ENCODE data around the gene ZGLP1. TPM values are rescaled to one million over a fixed set of nuclear protein-coding genes. Genes with fewer than 3 reads are reported as not detected.
A peak's percentile ranks its signal among the peaks of the same experiment; 100 is the strongest.

Gene ZGLP1
- total RNA-seq, 1 donor from 2014 or later, result not detected

DNA sequence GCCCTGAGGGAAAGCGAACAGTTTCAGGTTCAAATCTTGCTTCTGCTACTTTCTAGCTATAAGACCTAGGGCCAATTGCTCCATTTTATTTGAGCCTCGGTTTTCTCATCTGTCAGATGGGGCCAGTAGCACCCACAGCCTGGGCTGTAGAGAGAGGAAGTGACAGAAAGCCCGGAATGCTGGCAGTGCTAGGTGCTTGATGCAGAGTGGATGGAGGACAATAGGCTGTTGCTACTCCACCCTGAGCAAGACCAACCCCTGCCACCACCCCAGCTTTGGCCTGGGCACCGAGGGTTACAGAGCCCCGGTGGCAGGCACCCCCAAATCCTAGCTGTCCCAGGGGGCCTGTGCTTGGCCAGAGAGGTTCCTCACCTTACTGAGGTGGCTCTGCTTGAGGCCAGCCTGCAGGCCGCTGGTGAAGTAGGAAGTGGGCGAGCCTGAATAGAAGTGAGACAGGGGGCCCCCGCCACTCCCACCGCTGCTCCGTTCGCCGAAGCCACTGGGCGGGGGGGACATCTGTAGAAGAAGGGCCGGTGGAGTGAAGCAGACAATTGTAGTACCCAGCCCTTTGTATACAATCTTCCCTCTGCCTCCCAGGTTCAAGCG, 8.3 kb upstream of the ZGLP1 start:
- H3K36me3 ChIP-seq, result peaks cover 54 to 63% of the 10 kb centered on the region in 2 donors
- H3K27ac ChIP-seq, result no peak overlapping the region
- intact Hi-C loops (cut with DNase I), result loop anchor here (5.0 kb wide), 1 partner anchor 64 kb away; the partner anchor contains the start of gene TYK2
- H3K4me1 ChIP-seq, result peaks cover 0 to 6% of the 10 kb centered on the region in 2 donors
- TF ChIP-seq, protein P1, sequence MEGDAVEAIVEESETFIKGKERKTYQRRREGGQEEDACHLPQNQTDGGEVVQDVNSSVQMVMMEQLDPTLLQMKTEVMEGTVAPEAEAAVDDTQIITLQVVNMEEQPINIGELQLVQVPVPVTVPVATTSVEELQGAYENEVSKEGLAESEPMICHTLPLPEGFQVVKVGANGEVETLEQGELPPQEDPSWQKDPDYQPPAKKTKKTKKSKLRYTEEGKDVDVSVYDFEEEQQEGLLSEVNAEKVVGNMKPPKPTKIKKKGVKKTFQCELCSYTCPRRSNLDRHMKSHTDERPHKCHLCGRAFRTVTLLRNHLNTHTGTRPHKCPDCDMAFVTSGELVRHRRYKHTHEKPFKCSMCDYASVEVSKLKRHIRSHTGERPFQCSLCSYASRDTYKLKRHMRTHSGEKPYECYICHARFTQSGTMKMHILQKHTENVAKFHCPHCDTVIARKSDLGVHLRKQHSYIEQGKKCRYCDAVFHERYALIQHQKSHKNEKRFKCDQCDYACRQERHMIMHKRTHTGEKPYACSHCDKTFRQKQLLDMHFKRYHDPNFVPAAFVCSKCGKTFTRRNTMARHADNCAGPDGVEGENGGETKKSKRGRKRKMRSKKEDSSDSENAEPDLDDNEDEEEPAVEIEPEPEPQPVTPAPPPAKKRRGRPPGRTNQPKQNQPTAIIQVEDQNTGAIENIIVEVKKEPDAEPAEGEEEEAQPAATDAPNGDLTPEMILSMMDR (IDR thresholded peaks at IDR 0.05), result no peak
- H3K9me3 ChIP-seq, result no peaks in the 10 kb centered on the region
- DNase-seq (ENCODE audit: low spot score in 2 of 2), result no peak
- no peak overlapping the region for H3K4me3 ChIP-seq
- H3K27me3 ChIP-seq, result no peaks in the 10 kb centered on the region

DNA sequence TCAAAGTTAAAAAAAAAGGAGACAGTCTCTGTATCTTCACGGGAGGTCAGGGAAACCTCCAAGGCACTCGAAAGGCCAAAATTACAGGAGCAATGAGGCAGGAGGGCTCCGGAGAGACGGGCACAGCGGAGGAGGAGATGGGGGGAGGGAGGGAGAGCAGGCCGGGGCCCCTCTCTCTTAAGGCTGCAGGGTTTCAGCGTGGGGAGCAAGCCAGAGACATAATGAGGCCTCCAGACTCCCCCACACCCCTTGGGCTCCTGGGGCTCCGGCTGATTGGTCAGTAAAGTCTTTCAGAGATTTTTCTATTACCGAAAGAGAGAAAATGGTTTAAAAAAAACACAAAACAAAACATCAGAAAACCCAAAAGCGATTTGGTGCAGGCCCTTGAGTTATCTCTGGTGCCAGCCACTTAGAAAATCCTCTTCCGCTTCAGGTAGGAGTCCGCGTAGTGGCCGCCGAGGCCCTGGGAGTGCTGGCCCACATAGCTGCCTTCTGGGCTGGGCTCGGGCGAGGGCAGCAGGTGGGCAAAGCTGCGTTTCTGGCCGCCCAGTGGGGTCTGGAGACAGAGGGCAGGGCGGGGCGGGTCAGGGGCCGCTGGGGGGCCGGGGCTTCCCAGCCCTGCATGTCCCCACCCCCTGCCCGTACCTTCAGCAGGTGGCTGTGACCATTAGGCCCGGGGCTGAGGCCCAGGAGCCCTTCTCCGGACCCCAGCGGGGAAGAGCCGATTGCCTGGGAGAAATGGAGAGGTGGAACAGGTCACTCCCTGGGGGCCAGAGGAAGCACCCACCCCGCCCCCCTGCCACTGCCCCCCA, 7.6 kb upstream of the ZGLP1 start:
- peaks cover 0 to 6% of the 10 kb centered on the region in 2 donors for H3K4me1 ChIP-seq
- intact Hi-C loops (cut with DNase I), result loop anchor here (5.0 kb wide), 1 partner anchor 65 kb away; the partner anchor contains the start of gene TYK2
- DNase-seq (ENCODE audit: low spot score in 2 of 2), result no peak
- H3K36me3 ChIP-seq, result peaks cover 48 to 56% of the 10 kb centered on the region in 2 donors
- H3K9me3 ChIP-seq, result no peaks in the 10 kb centered on the region
- no peak overlapping the region for H3K4me3 ChIP-seq
- H3K27me3 ChIP-seq, result no peaks in the 10 kb centered on the region
- TF ChIP-seq, protein P1 (IDR thresholded peaks at IDR 0.05), result no peak
- H3K27ac ChIP-seq, result no peak overlapping the region

DNA sequence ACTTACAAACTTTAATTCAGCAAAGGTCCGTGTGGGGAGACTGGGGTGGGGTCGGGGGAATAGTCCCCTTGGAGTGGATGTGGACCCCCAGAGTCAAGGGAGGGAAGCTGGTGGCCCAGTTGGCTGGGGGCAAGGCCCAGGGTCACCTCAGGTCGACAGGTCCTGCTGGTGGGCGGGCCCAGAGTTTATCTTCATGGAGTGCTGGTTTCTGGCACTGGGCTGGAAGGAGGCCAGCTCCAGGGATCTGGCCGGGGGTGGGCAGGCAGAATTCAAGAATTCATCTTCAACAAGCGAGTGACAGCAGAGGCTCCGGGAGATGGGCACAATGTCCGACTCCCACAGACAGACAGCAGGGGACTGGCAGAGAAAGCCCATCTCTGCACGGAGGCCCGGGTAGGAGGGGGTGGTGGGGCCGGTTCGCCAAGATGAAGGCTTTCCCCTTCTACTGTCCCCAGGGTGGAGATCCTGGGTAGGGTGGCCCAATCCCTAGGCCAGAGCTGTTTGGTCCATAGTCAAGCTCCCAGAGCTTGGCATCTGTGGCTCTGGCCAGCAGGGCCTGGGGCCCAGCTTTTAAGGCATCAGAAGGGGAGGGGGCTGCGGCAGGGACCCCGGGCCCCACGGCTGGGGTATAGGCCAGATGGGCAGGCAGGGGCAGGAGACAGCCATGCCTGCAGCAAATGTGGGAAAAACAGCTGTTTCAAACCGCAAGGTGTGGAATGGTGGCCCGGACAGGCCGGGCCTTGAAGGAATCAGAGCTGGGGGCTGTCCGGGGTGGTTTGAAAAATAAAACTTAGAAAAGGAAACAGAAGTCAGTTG, 6.8 kb upstream of the ZGLP1 start:
- DNase-seq (ENCODE audit: low spot score in 2 of 2), result no peak
- no peaks in the 10 kb centered on the region for H3K27me3 ChIP-seq
- TF ChIP-seq, protein P1 (IDR thresholded peaks at IDR 0.05), result no peak
- intact Hi-C loops (cut with DNase I), result loop anchor here (5.0 kb wide), 1 partner anchor 66 kb away; the partner anchor contains the start of gene TYK2
- peak overlapping the region in 1 of 2 donors; percentile 93 for H3K4me3 ChIP-seq
- peaks cover 41 to 48% of the 10 kb centered on the region in 2 donors for H3K36me3 ChIP-seq
- H3K9me3 ChIP-seq, result no peaks in the 10 kb centered on the region
- H3K27ac ChIP-seq, result no peak overlapping the region
- H3K4me1 ChIP-seq, result peaks cover 0 to 6% of the 10 kb centered on the region in 2 donors

DNA sequence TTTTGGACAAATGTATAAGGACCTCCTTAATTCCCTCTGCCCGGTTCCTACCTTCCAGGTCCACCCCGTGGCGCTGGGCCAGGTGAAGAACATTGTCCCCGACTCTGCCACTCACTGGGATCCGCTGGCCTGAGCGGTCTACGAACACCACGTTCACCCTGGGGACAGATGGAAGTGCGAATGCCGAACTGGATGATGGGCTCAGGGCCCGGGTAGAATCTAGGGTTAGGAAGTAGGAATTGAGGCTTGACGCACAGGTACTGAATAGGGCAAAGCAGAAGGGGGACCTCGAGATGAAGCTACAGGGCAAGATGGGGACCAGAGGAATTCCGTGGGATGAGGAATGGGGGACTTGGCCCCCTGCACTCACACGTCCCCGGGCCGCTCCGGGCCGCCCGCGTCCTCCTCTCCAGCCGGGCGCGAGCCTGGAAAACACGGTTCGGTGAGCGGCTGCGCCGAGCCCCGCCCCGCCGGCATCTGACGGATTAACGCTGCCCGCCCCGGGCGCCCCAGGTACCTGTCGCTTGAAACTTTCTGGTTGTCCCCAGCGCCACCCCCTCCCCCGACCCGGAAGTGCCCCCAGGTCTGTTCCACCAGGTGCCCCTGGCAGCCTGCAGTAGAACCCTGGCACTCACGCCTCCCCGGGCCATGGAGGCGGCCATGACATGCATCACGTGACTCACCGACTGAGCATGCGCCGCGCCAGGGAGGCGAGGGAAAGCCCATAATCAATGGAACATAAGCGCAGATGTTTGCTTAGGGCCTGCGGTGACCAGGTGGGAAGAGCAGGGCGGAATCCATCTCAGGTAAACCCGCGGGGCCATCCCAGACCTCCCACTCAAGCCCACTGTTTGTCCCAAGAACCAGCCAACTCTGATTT, 6.0 kb upstream of the ZGLP1 start, which contains the start of gene FDX2:
Gene FDX2, minus strand, starts transcription at position 681 of the 880 bp plus-strand sequence. Its CDS starts 19 bp downstream, at position 662.
- Histone ChIP-seq H3K36me3 (peaks cover 32 to 39% of the 10 kb centered on the region in 2 donors), H3K4me1 (peaks cover 0 to 6% of the 10 kb centered on the region in 2 donors), H3K4me3 (peak within 1 kb of the TSS; percentile 88 to 93), H3K27ac (no peak within 1 kb of the TSS), H3K27me3 (no peaks in the 10 kb centered on the region), H3K9me3 (no peaks in the 10 kb centered on the region)
- DNase-seq (ENCODE audit: low spot score in 2 of 2), result peak in 1 of 2 donors; percentile 92
- intact Hi-C loops (cut with DNase I), result loop anchor here (5.0 kb wide), 1 partner anchor 67 kb away; the partner anchor contains the start of gene TYK2
- TF ChIP-seq, protein P1 (IDR thresholded peaks at IDR 0.05), result peak in 1 of 3 experiments; percentile 4
